Fibroblast of peridontal ligament (primary cell): ENCODE measurements around the gene PROM2.

Experiments
- DNase-seq: peaks from one replicate; pipeline ENCODE4 v3.0.0-alpha.2; 2010; ENCODE audit errors: extremely low read depth

Gene PROM2

DNA sequence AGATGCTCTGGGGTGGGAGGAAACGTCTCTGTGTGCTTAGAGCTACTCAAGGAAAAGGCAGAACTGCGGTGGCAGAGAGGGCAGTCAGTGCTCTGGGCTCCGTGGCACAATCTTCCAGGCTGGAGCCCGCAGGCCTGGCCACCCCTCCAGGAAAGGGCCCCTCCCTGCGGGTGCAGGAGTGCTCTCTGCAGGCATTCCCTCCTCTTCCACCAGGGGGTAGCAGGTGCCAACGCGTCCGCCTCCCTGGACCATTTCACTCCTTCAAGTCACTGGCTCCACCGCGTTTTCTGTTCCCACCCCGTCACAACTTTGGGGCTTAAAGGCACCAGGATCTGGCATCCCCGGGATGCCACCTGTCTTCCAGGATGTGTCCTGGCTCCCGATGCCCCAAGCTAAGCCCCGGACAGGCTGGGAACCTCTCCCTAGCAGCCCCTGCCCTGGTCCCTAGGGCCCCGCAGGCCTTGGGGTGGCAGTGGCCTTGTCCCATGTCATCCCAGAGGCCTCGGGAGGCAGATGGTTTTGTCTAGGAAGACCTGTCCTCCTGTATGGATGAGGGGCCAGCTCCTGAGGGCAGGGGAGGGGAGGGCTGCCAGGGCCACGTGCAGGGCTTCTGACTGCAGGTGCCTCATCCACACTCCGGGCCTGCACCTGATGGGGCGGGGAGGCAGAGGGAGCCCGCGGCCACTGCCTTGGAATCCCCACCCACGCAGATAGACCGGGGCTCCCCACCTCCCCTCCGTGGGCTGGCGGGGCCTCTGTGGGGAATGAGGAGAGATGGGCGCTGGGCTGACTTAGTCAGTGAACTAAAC, 49.3 kb downstream of the PROM2 start:
- no peak for DNase-seq

DNA sequence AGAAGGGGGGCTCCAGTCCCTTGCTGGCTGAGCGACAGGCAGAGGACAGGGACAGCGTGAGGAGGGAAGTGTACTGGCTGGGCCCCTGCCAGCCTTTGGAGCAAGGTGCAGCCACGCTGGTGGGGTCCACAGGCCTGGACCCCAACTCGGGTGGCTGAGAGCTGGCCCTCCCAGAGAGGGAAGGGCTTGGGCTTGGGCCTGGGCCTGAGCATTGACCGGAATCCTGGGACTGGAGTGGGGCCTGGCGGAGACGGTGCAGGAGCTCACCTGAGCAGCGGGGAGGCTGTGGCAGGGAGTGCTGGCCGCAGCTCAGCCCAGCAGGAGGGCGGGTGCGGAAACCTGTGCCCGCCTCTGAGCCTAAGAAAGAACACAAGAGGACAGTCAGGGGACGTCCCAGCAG, 50.8 kb downstream of the PROM2 start:
- DNase-seq = no peak

DNA sequence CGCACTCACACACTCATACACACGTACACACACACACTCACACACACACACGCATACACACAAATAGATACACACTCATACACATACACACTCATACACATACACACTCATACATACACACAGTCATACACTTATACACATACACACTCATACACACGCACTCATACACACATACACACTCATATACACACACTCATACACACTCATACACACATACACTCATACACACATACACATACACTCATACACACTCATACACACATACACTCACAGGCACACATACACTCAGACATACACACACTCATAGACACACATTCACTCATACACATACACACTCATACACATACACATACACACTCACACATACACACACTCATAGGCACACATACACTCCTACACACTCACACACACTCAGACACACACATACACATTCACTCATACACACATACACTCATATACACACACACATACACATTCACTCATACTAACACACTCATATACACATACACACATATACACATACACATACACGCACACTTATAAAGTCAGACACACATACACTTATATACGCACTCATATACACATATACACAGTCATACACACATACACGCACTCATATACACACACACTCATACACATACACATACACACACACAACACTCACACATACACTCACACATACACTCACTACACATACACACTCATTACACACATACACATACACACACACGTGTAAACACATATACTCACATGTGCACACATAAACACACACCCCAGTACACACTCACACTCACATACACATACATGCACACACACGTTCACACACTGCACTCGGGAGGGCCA, 51.6 kb downstream of the PROM2 start:
- DNase-seq = no peak

DNA sequence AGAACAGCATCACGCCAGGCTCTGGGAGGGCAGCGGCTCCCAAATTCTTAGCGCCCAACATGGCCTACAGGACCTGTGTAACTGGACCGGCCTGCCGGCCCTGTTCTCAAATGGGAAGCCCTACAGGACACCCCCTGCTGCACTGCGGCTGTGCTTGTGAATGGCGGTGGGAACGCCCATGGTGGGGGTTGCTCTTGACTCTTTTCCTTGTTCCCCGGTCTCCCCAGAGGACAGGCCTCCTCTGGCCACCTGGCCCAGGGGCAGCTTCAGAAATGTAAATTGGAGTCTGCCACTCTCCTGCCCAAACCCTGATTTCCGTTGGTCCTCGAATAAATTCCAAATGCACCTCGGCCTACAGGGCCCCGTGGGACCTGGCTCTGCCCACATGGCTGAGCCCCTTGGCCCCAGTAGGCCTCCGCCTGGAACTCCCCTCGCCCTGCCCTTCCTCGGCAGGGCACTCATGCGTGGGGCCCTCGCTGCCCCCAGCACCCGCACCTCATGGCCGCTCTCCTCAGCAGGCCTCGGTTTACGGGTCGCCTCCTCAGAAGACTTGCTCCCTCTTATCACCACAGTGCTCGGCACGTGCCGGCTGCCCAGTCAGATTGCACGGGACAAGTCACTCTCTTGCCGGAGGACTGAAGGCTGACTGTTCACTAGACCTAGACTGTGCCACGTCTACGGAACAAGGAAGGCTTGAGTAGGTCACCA, 52.3 kb downstream of the PROM2 start:
- no peak for DNase-seq

- DNase-seq = no peak
These were observed 53.6 kb downstream of the PROM2 start for GRCh38 chr2:95327861-95328260.

GRCh38 chr2:95328358-95329125, 54.3 kb downstream of the PROM2 start:
- no peak for DNase-seq

DNA sequence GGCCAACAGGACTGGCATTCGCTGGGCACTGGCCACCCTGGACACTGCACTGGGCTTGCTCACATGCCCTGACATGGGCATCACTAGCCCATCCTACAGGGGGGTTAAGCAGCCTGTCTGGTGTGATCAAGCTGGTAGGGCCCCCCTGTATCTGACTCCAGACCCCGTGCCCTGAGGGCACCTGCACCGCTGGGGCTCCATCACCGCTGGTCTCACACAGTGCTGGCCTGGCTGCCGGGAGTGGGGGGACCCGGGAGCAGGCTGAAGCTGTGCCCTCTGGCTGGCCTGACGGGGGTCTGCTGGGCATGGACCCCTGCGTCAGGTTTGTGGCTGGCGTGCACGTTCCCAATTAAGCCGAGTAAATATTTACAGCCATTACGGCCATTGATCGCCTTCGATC, 55.2 kb downstream of the PROM2 start:
- no peak for DNase-seq

DNA sequence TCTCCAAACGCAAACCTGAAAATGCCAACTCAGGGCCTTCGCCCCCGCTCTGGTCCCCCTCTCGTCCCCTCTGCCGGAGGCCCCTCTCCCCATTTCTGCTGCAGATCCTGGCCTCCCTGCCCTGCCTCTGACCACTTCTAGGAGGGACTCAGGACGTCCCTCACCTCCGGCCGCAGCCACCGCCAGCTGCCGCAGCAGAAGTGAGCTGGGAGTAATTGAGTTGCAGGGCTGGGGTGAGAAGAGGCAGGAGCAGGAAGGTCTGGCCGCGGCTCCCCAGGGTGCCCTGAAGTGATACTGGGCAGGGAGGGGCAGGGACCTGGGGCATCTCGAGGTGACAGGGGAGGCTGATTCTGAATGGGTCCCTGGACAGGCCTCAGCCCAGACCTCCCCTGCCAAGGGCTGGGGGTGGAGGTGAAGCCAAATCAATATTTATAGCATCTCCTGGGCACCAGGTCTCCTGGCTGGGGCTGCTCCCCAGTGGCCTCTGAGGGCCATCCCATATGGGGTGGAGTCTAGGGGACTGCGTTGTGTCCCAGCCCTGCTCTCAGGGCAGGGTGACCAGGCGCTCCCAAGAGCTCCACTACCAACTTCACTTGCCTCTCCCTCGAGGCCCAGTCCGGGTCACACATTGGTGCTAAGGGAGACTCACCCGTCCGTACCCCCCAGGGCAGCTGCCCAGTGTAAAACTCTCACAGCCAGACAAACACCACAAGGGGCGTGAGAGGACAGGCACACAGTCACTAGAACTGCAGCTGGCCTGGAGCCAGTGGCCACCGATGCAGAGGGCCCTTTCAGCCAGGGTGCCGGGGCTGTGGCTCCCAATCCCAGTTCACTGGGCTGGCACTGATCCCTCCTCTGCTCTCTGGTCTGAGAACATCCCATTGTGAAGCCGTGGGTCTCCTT, 55.9 kb downstream of the PROM2 start:
- DNase-seq = no peak

DNA sequence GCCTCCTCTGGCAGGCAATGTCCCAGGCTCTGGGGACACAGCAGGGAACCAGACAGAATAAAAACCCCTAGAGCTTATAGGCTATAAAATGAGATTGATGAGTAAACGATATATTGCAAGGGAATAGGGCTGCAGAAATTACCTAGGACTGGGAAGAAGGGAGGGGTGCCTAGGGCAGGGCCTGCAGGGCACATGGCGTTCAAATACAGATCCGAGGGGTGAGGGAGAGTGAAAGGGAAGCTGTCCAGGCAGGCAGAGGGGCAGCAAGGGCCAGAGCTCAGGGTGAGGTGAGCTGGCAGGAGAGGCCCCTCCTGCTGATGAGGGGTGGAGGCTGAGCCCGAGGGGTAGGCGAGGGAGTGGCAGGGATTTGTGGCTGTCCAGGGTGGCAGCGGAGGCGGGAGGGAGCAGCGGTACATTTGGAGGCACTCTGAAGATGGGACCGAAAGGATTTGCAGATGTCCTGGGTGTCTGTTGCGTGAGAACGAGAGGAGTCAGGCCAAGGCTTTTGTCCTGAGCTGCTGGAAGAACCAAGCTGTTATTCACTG, 56.6 kb downstream of the PROM2 start:
- no peak for DNase-seq

GRCh38 chr2:95331606-95332005, 57.4 kb downstream of the PROM2 start:
- DNase-seq = no peak

DNA sequence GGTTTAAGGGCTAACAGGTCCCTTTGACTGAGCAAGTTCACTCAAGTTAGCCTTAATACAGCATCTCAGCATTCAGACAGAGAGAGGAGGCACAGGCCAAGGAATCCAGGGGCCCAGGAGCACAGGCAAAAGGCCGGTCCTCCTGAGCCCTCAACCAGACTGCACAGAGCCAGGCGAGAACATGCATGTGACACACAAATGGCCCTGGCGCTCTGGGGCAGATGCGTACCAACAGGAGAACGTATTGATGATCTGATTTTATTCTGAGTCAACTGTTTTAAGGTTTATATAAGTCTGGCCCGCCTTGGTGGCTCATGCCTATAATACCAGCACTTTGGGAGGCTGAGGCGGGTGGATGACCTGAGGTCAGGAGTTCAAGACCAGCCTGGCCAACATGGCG, 57.8 kb downstream of the PROM2 start:
- DNase-seq = no peak

DNA sequence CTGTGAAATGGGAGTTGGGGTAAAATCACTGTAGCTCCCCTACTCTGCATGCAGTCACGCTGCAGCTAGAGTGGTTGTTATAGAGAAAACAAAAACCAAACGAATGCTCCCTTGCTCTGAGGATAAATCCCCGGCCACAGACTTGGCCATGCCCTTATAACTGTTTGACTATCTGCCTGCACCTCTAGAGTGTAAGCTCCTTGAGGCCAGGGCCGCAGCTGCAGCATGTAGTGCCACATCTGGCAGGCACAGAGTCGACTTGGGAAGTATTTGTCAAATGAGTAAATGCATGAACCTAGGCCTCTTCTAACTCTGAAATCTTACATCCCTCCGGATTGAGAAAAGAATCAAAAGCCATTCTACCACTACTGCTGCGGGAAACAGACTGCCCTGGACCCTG, 58.8 kb downstream of the PROM2 start:
- no peak for DNase-seq

- peak; percentile 67 for DNase-seq
These were observed 59.7 kb downstream of the PROM2 start for GRCh38 chr2:95333888-95334338.

DNA sequence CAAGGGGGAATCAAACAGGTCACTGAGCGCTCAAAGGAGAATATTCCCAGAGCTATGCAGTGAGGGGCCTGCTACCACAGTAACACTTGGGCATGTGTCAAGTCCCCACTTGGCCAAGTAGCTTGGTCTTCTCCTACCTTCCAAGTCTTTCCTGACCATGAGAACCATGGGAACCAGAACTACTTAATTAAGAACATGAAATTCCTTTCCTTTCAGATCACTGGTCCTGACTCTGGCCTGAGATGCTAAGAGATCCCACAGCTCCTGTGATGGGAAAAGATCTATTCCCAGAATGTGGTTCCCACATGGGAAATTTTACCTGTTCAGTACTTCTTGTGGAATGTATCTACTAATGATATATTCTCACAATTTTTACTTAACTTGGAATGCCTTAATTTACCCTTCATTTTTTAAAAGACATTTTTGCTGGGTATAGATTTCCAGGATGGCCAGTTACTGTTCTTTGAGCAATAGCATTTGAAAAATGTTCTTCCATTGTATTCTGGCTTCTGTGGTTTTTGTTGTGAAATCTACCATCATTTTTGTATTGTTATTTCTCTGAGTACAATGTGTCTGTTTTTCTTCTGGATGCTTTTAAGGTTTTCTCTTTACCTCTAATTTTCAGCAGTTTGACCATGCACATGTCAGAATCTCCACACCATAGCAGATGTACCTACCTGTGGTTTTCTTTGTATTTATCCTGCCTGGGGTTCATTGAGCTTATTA, 60.8 kb downstream of the PROM2 start:
- no peak for DNase-seq

GRCh38 chr2:95336406-95336805, 62.2 kb downstream of the PROM2 start:
- DNase-seq = no peak

DNA sequence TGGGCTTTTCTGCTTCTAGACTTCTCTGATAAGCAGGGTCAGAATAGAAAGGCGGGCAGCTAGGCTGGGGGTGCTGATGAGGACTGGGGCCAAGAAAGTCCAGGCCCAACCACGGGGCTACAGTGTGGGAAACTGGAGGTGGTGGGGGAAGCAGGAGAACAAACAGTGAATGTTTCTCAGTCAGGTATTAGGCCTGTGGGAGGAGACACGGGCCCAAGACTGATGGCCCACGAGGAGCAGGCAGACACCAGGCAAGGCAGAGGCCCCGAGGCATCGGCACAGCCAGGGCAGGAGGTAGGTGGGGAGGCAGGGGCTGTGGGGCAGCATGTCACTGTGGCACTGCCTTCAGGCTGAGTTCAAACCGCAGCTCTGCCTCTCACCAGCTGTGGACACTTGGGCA, 63.6 kb downstream of the PROM2 start:
- DNase-seq = no peak
